ENCODE results near the gene PRG3. TPM values are rescaled to one million over a fixed set of nuclear protein-coding genes. Genes with fewer than 3 reads are reported as not detected.
A peak's percentile ranks its signal among the peaks of the same experiment; 100 is the strongest.

PRG3 gene
- total RNA-seq, 1 experiment from 2014 or later = not detected

DNA sequence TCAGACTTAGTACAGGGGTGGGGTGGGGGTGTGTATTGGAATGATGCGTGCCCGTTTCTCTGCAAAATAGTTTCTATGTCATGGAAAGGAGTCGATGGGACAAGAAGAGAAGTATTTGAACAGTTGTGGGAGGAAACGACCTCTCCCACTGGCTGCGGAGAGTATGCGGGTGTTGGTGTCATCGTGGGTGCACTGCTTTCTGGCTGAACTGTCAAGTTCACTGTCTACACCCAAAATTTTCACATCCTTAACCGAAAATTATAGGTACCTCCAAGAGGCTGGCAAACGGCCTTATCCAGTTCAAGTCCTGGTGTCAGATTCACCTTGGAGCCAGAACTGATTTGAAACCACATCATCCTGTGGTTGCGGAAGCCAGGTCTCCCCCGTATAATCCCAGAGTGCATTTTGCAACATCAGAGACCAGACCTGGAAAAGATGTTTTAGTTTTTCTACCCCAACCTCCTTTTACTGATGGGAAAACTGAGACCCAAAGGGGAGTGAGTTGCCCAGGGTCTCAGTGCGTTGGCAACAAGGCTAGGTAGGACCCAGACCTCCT is 44.8 kb downstream of the PRG3 start:
- TF ChIP-seq, protein P1, sequence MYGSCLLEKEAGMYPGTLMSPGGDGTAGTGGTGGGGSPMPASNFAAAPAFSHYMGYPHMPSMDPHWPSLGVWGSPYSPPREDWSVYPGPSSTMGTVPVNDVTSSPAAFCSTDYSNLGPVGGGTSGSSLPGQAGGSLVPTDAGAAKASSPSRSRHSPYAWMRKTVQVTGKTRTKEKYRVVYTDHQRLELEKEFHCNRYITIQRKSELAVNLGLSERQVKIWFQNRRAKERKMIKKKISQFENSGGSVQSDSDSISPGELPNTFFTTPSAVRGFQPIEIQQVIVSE (CRISPR knock-in tag; IDR thresholded peaks at IDR 0.05; ENCODE audit: borderline replicate concordance) = no peak
- no peak for TF ChIP-seq SP1 (CRISPR knock-in tag; conservative IDR thresholded peaks at IDR 0.05)
- TF ChIP-seq ELF4 (CRISPR knock-in tag; IDR thresholded peaks at IDR 0.05; ENCODE audit: low read depth) = no peak
- TF ChIP-seq SMAD4 (CRISPR knock-in tag; IDR thresholded peaks at IDR 0.05) = no peak
- TF ChIP-seq ZNF219 (CRISPR knock-in tag; IDR thresholded peaks at IDR 0.05; ENCODE audit: borderline replicate concordance) = no peak
- TF ChIP-seq PRDM15 (CRISPR knock-in tag; IDR thresholded peaks at IDR 0.05) = no peak
- TF ChIP-seq ZNF671 (CRISPR knock-in tag; IDR thresholded peaks at IDR 0.05) = no peak
- TF ChIP-seq, protein P2, sequence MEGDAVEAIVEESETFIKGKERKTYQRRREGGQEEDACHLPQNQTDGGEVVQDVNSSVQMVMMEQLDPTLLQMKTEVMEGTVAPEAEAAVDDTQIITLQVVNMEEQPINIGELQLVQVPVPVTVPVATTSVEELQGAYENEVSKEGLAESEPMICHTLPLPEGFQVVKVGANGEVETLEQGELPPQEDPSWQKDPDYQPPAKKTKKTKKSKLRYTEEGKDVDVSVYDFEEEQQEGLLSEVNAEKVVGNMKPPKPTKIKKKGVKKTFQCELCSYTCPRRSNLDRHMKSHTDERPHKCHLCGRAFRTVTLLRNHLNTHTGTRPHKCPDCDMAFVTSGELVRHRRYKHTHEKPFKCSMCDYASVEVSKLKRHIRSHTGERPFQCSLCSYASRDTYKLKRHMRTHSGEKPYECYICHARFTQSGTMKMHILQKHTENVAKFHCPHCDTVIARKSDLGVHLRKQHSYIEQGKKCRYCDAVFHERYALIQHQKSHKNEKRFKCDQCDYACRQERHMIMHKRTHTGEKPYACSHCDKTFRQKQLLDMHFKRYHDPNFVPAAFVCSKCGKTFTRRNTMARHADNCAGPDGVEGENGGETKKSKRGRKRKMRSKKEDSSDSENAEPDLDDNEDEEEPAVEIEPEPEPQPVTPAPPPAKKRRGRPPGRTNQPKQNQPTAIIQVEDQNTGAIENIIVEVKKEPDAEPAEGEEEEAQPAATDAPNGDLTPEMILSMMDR (IDR thresholded peaks at IDR 0.05) = no peak
- TF ChIP-seq, protein P3, sequence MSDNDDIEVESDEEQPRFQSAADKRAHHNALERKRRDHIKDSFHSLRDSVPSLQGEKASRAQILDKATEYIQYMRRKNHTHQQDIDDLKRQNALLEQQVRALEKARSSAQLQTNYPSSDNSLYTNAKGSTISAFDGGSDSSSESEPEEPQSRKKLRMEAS (CRISPR knock-in tag; IDR thresholded peaks at IDR 0.05) = no peak
- no peak for TF ChIP-seq AR (CRISPR knock-in tag; IDR thresholded peaks at IDR 0.05)
- TF ChIP-seq, protein P4, sequence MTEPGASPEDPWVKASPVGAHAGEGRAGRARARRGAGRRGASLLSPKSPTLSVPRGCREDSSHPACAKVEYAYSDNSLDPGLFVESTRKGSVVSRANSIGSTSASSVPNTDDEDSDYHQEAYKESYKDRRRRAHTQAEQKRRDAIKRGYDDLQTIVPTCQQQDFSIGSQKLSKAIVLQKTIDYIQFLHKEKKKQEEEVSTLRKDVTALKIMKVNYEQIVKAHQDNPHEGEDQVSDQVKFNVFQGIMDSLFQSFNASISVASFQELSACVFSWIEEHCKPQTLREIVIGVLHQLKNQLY (CRISPR knock-in tag; IDR thresholded peaks at IDR 0.05) = no peak
- no peak for TF ChIP-seq ZSCAN18 (CRISPR knock-in tag; IDR thresholded peaks at IDR 0.05)
- TF ChIP-seq, protein P5, sequence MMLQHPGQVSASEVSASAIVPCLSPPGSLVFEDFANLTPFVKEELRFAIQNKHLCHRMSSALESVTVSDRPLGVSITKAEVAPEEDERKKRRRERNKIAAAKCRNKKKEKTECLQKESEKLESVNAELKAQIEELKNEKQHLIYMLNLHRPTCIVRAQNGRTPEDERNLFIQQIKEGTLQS (CRISPR knock-in tag; conservative IDR thresholded peaks at IDR 0.05) = no peak
- no peak for TF ChIP-seq EMX1 (CRISPR knock-in tag; IDR thresholded peaks at IDR 0.05)
- no peak for TF ChIP-seq CREB1 (CRISPR knock-in tag; IDR thresholded peaks at IDR 0.05)
- TF ChIP-seq JUN (CRISPR knock-in tag; IDR thresholded peaks at IDR 0.05) = no peak
- TF ChIP-seq, protein P6, sequence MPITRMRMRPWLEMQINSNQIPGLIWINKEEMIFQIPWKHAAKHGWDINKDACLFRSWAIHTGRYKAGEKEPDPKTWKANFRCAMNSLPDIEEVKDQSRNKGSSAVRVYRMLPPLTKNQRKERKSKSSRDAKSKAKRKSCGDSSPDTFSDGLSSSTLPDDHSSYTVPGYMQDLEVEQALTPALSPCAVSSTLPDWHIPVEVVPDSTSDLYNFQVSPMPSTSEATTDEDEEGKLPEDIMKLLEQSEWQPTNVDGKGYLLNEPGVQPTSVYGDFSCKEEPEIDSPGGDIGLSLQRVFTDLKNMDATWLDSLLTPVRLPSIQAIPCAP (CRISPR knock-in tag; IDR thresholded peaks at IDR 0.05) = no peak
- TF ChIP-seq MXD4 (CRISPR knock-in tag; IDR thresholded peaks at IDR 0.05; ENCODE audit: borderline replicate concordance) = no peak
- ChIA-PET CTCF (interaction anchor here (1.1 to 2.7 kb wide), 3 partner anchors 9 to 124 kb away, joined by 5 to 23 read pairs (median 6); partner anchors contain the start of genes RTN4RL2 and TNKS1BP1), POLR2A (interaction anchor here (1.1 to 1.4 kb wide), 2 partner anchors 11 to 25 kb away, joined by 5 to 13 read pairs; partner anchors contain the start of gene TNKS1BP1)
- H3K36me3 Mint-ChIP-seq = peaks cover 35% of the 10 kb centered on the region
- peaks cover 48% of the 10 kb centered on the region for H3K4me1 Mint-ChIP-seq
- ATAC-seq = no peak
- H3K9me3 Mint-ChIP-seq = no peaks in the 10 kb centered on the region
- peaks cover 16% of the 10 kb centered on the region for H3K27me3 Mint-ChIP-seq (ENCODE audit: low read depth)
- peak overlapping the region; percentile 74 for H3K4me3 Mint-ChIP-seq
- peak overlapping the region; percentile 96 for H3K27ac Mint-ChIP-seq
- no peak for DNase-seq (ENCODE audit: low spot score)

Data from WTC11 (cell line).